ENCODE measurements around the gene TUNAR. TPM values are rescaled to one million over a fixed set of nuclear protein-coding genes. Genes with fewer than 3 reads are reported as not detected.

Gene TUNAR
- total RNA-seq, 4 donors from 2014 or later: 0.13 TPM; not detected in 3

DNA sequence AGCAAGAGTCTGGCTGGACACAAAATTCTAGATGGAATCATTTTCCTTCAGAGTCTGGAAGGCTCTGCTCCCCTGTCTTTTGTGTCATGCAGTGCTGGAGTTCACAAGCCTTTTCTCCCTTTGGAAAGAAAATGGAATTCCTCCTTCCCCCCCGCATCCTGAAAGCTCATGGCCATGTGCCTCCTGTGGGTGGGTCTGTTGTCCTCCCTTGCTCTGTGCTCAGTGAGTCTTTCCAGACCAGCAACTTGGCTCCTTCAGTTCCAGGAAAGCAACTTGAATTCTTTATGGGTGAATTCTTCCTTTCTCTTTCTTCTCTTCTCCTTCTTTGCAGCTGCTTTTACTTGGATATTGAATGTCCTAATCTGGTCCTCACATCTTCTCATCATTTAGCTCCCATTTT is 70.2 kb downstream of the TUNAR start:
- TF ChIP-seq POLR2A (IDR thresholded peaks at IDR 0.05; ENCODE audit: low read depth): no peak
- TF ChIP-seq, protein P1, sequence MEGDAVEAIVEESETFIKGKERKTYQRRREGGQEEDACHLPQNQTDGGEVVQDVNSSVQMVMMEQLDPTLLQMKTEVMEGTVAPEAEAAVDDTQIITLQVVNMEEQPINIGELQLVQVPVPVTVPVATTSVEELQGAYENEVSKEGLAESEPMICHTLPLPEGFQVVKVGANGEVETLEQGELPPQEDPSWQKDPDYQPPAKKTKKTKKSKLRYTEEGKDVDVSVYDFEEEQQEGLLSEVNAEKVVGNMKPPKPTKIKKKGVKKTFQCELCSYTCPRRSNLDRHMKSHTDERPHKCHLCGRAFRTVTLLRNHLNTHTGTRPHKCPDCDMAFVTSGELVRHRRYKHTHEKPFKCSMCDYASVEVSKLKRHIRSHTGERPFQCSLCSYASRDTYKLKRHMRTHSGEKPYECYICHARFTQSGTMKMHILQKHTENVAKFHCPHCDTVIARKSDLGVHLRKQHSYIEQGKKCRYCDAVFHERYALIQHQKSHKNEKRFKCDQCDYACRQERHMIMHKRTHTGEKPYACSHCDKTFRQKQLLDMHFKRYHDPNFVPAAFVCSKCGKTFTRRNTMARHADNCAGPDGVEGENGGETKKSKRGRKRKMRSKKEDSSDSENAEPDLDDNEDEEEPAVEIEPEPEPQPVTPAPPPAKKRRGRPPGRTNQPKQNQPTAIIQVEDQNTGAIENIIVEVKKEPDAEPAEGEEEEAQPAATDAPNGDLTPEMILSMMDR (IDR thresholded peaks at IDR 0.05): no peak
- TF ChIP-seq EP300 (IDR thresholded peaks at IDR 0.05): no peak
- TF ChIP-seq POLR2AphosphoS5 (IDR thresholded peaks at IDR 0.05): no peak
- Histone ChIP-seq H3K9me3 (no peaks in the 10 kb centered on the region), H3K36me3 (no peaks in the 10 kb centered on the region), H3K27me3 (peaks cover 0 to 53% (median 0%) of the 10 kb centered on the region in 4 donors), H3K27ac (replicated peaks in 1 of 4) (no peak overlapping the region), H3K4me1 (no peaks in the 10 kb centered on the region), H3K4me3 (no peak overlapping the region)
- no peak for DNase-seq (ENCODE audit: extremely low spot score)
- intact Hi-C loops (cut with DNase I): no loop called here
- WGBS: 40% methylated on average over 1 of the region's 1 CpG

DNA sequence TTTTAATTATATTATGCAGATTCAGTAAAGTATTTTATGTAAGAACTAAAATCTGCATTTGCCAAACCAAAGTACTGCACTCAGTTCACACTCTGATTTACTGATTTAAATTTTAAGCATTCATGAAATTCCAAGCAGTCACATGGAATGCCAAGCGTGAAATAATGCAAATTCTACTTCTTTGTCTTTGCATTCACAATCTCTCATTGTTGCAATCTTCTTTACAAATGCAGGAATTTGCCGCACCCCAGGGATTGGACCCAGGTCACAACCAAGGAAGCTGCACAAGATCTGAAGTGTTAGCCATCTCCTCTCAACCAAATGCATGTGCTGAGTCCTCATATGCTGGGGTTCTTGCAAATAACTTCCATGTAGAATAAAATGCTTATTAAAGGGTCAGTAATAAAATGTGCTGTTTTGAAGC is 71.9 kb downstream of the TUNAR start:
- Histone ChIP-seq H3K4me3 (no peak overlapping the region), H3K27ac (replicated peaks in 1 of 4) (no peak overlapping the region), H3K36me3 (no peaks in the 10 kb centered on the region), H3K4me1 (no peaks in the 10 kb centered on the region), H3K27me3 (peaks cover 0 to 56% (median 0%) of the 10 kb centered on the region in 4 donors), H3K9me3 (no peaks in the 10 kb centered on the region)
- WGBS: 14% methylated on average over 2 of the region's 2 CpGs
- intact Hi-C loops (cut with DNase I): no loop called here
- TF ChIP-seq EP300 (IDR thresholded peaks at IDR 0.05) (no peak), POLR2A (IDR thresholded peaks at IDR 0.05; ENCODE audit: low read depth) (no peak), POLR2AphosphoS5 (IDR thresholded peaks at IDR 0.05) (no peak)
- TF ChIP-seq, protein P1 (IDR thresholded peaks at IDR 0.05): no peak
- DNase-seq (ENCODE audit: extremely low spot score): no peak

DNA sequence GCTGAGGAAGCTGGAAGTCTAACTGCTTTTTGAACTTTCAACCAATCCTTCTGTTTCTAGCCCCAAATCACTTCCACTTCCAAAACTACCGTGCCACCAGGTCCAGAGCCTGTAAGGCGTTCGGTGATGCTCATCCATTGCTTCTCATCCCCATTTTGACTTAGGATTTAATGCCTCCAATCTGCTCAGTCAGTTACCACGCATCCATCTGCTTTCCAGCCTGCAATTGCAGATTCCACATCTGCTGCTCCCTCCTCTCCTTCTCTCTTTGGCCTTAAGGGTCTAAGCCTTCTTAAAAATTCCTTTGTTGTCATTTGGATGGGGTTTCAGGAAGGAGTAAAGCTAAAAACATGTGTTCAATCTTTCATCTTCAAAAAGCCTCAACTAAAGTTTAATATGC is 74.7 kb downstream of the TUNAR start:
- intact Hi-C loops (cut with DNase I): no loop called here
- H3K27ac ChIP-seq (replicated peaks in 1 of 4): no peak overlapping the region
- H3K36me3 ChIP-seq: no peaks in the 10 kb centered on the region
- H3K4me1 ChIP-seq: no peaks in the 10 kb centered on the region
- WGBS: 86% methylated on average over 4 of the region's 4 CpGs
- H3K27me3 ChIP-seq: peaks cover 0 to 51% (median 0%) of the 10 kb centered on the region in 4 donors
- no peaks in the 10 kb centered on the region for H3K9me3 ChIP-seq
- DNase-seq (ENCODE audit: extremely low spot score): no peak
- H3K4me3 ChIP-seq: no peak overlapping the region
- TF ChIP-seq EP300 (IDR thresholded peaks at IDR 0.05): no peak
- no peak for TF ChIP-seq POLR2AphosphoS5 (IDR thresholded peaks at IDR 0.05)
- TF ChIP-seq POLR2A (IDR thresholded peaks at IDR 0.05; ENCODE audit: low read depth): no peak
- TF ChIP-seq, protein P1 (IDR thresholded peaks at IDR 0.05): no peak

DNA sequence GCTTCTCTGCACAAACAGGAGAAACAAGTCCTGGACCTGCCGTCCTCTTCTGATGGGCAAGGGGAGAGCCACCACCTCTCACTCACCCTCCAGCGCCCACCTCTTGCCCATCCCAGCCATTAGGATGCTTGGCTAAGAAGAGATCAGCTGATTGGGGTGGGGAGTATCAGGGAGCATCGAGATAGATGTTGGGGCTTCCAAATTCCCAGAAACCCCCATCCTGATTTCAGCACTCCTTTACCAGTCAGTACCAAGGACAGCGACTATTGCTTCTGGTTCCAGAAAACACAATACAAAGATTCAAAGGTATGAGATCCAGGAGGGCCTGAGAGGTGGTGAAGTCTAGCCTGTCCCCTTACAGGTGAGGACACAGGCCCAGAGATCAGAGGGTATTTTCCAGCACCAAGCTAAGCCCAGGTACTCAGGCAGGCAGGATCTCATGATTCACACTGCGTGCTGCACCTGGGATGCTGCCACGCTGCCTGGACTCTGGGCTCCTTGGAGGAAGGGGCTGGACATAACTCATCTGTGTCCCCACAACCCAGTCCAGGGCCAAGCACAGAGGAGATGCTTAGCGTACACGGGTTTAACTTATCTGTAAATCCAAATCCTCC is 76.6 kb downstream of the TUNAR start:
- intact Hi-C loops (cut with DNase I): no loop called here
- WGBS: 53% methylated on average over 7 of the region's 8 CpGs
- Histone ChIP-seq H3K4me3 (no peak overlapping the region), H3K27ac (replicated peaks in 1 of 4) (no peak overlapping the region), H3K4me1 (no peaks in the 10 kb centered on the region), H3K27me3 (peaks cover 0 to 39% (median 0%) of the 10 kb centered on the region in 4 donors), H3K9me3 (no peaks in the 10 kb centered on the region), H3K36me3 (no peaks in the 10 kb centered on the region)
- no peak for DNase-seq (ENCODE audit: extremely low spot score)
- no peak for TF ChIP-seq POLR2AphosphoS5 (IDR thresholded peaks at IDR 0.05)
- TF ChIP-seq EP300 (IDR thresholded peaks at IDR 0.05): no peak
- TF ChIP-seq, protein P1 (IDR thresholded peaks at IDR 0.05): no peak
- TF ChIP-seq POLR2A (IDR thresholded peaks at IDR 0.05; ENCODE audit: low read depth): no peak

Measured in esophagus muscularis mucosa (tissue), 4 donors.